GOT3 (cell line): Measurements from ENCODE around the gene KCNT2.
"Not testable (repeated sequence)": the region's sequence is repeated elsewhere in the genome, so short reads cannot be mapped to it uniquely, and the experiment has no call there.

Experiments
- DNase-seq: peaks from one replicate; lab custom pipeline; 2025; ENCODE audit warnings: mixed read lengths; lab: John Stamatoyannopoulos, UW

The KCNT2 gene

GRCh38 chr1:196515904-196516303 is 92.3 kb downstream of the KCNT2 start:
- DNase-seq, result no peak

- DNase-seq, result no peak
These were observed 94.4 kb downstream of the KCNT2 start for GRCh38 chr1:196513821-196514220.

- no peak for DNase-seq
These were observed 97.8 kb downstream of the KCNT2 start for GRCh38 chr1:196510451-196510850.

GRCh38 chr1:196504224-196504623 is 104.0 kb downstream of the KCNT2 start:
- DNase-seq, result not testable (repeated sequence)

GRCh38 chr1:196502437-196502836 is 105.8 kb downstream of the KCNT2 start:
- DNase-seq, result no peak

- DNase-seq, result no peak
These were observed 106.3 kb downstream of the KCNT2 start for GRCh38 chr1:196501760-196502428.

GRCh38 chr1:196497817-196498216 is 110.4 kb downstream of the KCNT2 start:
- DNase-seq, result no peak

- no peak for DNase-seq
These were observed 113.5 kb downstream of the KCNT2 start for GRCh38 chr1:196494766-196495165.

GRCh38 chr1:196493881-196494280 is 114.4 kb downstream of the KCNT2 start:
- no peak for DNase-seq

GRCh38 chr1:196488579-196488978 is 119.7 kb downstream of the KCNT2 start:
- DNase-seq, result no peak

- no peak for DNase-seq
These were observed 121.9 kb downstream of the KCNT2 start for GRCh38 chr1:196486346-196486745.

GRCh38 chr1:196481616-196482015 is 126.6 kb downstream of the KCNT2 start:
- DNase-seq, result no peak

GRCh38 chr1:196477262-196477661 is 131.0 kb downstream of the KCNT2 start:
- no peak for DNase-seq

- no peak for DNase-seq
These were observed 140.9 kb downstream of the KCNT2 start for GRCh38 chr1:196467230-196467925.

GRCh38 chr1:196466654-196467053 is 141.6 kb downstream of the KCNT2 start:
- no peak for DNase-seq

GRCh38 chr1:196466166-196466565 is 142.1 kb downstream of the KCNT2 start:
- no peak for DNase-seq

- no peak for DNase-seq
These were observed 143.7 kb downstream of the KCNT2 start for GRCh38 chr1:196464480-196464941.

- no peak for DNase-seq
These were observed 146.2 kb downstream of the KCNT2 start for GRCh38 chr1:196462086-196462485.

- no peak for DNase-seq
These were observed 146.7 kb downstream of the KCNT2 start for GRCh38 chr1:196461521-196461920.

GRCh38 chr1:196459383-196459782 is 148.9 kb downstream of the KCNT2 start:
- DNase-seq, result no peak

GRCh38 chr1:196454792-196455191 is 153.4 kb downstream of the KCNT2 start:
- no peak for DNase-seq

- no peak for DNase-seq
These were observed 157.1 kb downstream of the KCNT2 start for GRCh38 chr1:196451103-196451502.
